Measurements from ENCODE around the gene CLCA2. TPM values are rescaled to one million over a fixed set of nuclear protein-coding genes. Genes with fewer than 3 reads are reported as not detected.

The CLCA2 gene
- total and polyA plus RNA-seq, 2 experiments from 2014 or later = not detected

- TF ChIP-seq ZNF462 (CRISPR knock-in tag; IDR thresholded peaks at IDR 0.05) (no peak), POLR2AphosphoS5 (IDR thresholded peaks at IDR 0.05; ENCODE audit: low read depth) (no peak), STAT1 (IDR thresholded peaks at IDR 0.05; ENCODE audit: unreplicated experiment) (no peak), CREB1 (CRISPR knock-in tag; IDR thresholded peaks at IDR 0.05; ENCODE audit: low read depth) (no peak), EZH2phosphoT487 (IDR thresholded peaks at IDR 0.05; ENCODE audit: unreplicated experiment) (no peak), CTCF (conservative IDR thresholded peaks at IDR 0.05; ENCODE audit: low read depth in 2 of 2) (no peak), NANOG (IDR thresholded peaks at IDR 0.05; ENCODE audit: borderline replicate concordance) (no peak)
Observed at GRCh38 chr1:86396498-86396890, 27.5 kb upstream of the CLCA2 start (continued).

- DNase-seq (ENCODE audit: low spot score) = peak; percentile 15
- H4K20me1 ChIP-seq (replicated peaks; ENCODE audit: insufficient read depth) = no peaks in the 10 kb centered on the region
- peaks cover 3% of the 10 kb centered on the region for H3K27me3 Mint-ChIP-seq (ENCODE audit: insufficient read depth, low read depth, poor library complexity)
- no peaks in the 10 kb centered on the region for H3K27me3 ChIP-seq (ENCODE audit: insufficient read depth)
- no peaks in the 10 kb centered on the region for H3K9me3 Mint-ChIP-seq
- no peak overlapping the region for H2AFZ ChIP-seq
- H3K36me3 Mint-ChIP-seq (ENCODE audit: low read depth) = no peaks in the 10 kb centered on the region
- no peaks in the 10 kb centered on the region for H3K4me1 ChIP-seq (ENCODE audit: insufficient read depth)
- H3K27ac Mint-ChIP-seq = peak overlapping the region; percentile 43; the same call in 1 of the 2 replicates
- no peaks in the 10 kb centered on the region for H3F3A ChIP-seq (replicated peaks; ENCODE audit: low read depth)
- H3K9me2 ChIP-seq (ENCODE audit: insufficient read depth) = peaks cover 5% of the 10 kb centered on the region; the same call in 1 of the 2 replicates
- H3K36me3 ChIP-seq (ENCODE audit: insufficient read depth) = no peaks in the 10 kb centered on the region
- peaks cover 4% of the 10 kb centered on the region; the same call in 2 of the 3 replicates for H3K4me1 Mint-ChIP-seq
- H3K4me2 ChIP-seq = no peak overlapping the region
- TF ChIP-seq POLR2AphosphoS5 (IDR thresholded peaks at IDR 0.05; ENCODE audit: low read depth) (no peak), CTCF (conservative IDR thresholded peaks at IDR 0.05; ENCODE audit: low read depth in 2 of 2) (no peak), EZH2phosphoT487 (IDR thresholded peaks at IDR 0.05; ENCODE audit: unreplicated experiment) (no peak)
- H3K4me3 ChIP-seq = no peak overlapping the region
- no peaks in the 10 kb centered on the region for H3K79me2 ChIP-seq (replicated peaks; ENCODE audit: insufficient read depth)
- no peak overlapping the region for H3K4me3 Mint-ChIP-seq
- peak; percentile 72 for ATAC-seq
- no peak overlapping the region for H3K27ac ChIP-seq (ENCODE audit: low read depth)
Observed at GRCh38 chr1:86409416-86410021, 14.5 kb upstream of the CLCA2 start.

Data from GM23338 (cell line).